Keratinocyte (primary cell): Measurements from ENCODE around the gene SPAG5. TPM values are rescaled to one million over a fixed set of nuclear protein-coding genes. Genes with fewer than 3 reads are reported as not detected.

Experiments used
- DNase-seq: peaks from one replicate; pipeline ENCODE4 v3.0.0-alpha.2; 2011; ENCODE audit warnings: low read depth, missing footprints, low spot score
- FAIRE-seq: peaks from 2 replicates; lab custom pipeline; 2011; peaks lifted over from hg19 to GRCh38; lab: Jason Lieb, UNC
- H2AFZ ChIP-seq: 2 replicates; pipeline ENCODE4 v1.6.0; 2012; ENCODE audit warnings: low read length, control low read depth, inconsistent platforms; ENCODE audit not compliant: control insufficient read depth
- H3K27ac ChIP-seq: 2 replicates; pipeline ENCODE4 v1.5.1; 2011; ENCODE audit warnings: low read length; ENCODE audit not compliant: control insufficient read depth, insufficient read depth
- H3K27me3 ChIP-seq: 3 replicates; pipeline ENCODE4 v1.6.0; 2011; ENCODE audit warnings: low read length; ENCODE audit not compliant: control insufficient read depth, insufficient read depth; ENCODE audit errors: extremely low read depth
- H3K36me3 ChIP-seq, 2 experiments: 2 replicates in 1 of 2; 3 replicates in 1 of 2; pipeline ENCODE4 v1.5.1; 2011; ENCODE audit warnings: low read length in 2 of 2, mild to moderate bottlenecking in 1 of 2; ENCODE audit not compliant: control insufficient read depth in 2 of 2, insufficient read depth in 2 of 2; ENCODE audit errors: extremely low read depth in 1 of 2
- H3K4me1 ChIP-seq: 3 replicates; pipeline ENCODE4 v1.5.1; 2011; ENCODE audit warnings: low read length; ENCODE audit not compliant: control insufficient read depth, insufficient read depth; ENCODE audit errors: extremely low read depth
- H3K4me2 ChIP-seq: 3 replicates; pipeline ENCODE4 v1.6.0; 2011; ENCODE audit warnings: low read depth, low read length; ENCODE audit not compliant: control insufficient read depth, insufficient read depth; ENCODE audit errors: extremely low read depth
- H3K4me3 ChIP-seq, 3 experiments: fragments of 200-600 bp in 1 of 3; sonication (generic) in 1 of 3; 2 replicates in 2 of 3; 3 replicates in 1 of 3; pipeline ENCODE4 v1.5.1; 2011 to 2016; ENCODE audit warnings: low read length in 3 of 3, mild to moderate bottlenecking in 3 of 3, control low read depth in 2 of 3, inconsistent platforms in 1 of 3, low read depth in 1 of 3, mixed read lengths in 1 of 3, mixed run types in 1 of 3, moderate library complexity in 1 of 3; ENCODE audit not compliant: control insufficient read depth in 2 of 3, insufficient read depth in 2 of 3; ENCODE audit errors: extremely low read depth in 1 of 3
- H3K79me2 ChIP-seq: 2 replicates; pipeline ENCODE4 v1.6.0; 2012; ENCODE audit warnings: low read length; ENCODE audit not compliant: control insufficient read depth, insufficient read depth
- H3K9ac ChIP-seq: 3 replicates; pipeline ENCODE4 v1.6.0; 2011; ENCODE audit warnings: low read length; ENCODE audit not compliant: control insufficient read depth, insufficient read depth; ENCODE audit errors: extremely low read depth
- H3K9me1 ChIP-seq: 3 replicates; pipeline ENCODE4 v1.6.0; 2011; ENCODE audit warnings: low read length; ENCODE audit not compliant: control insufficient read depth, insufficient read depth; ENCODE audit errors: extremely low read depth
- H3K9me3 ChIP-seq: 2 replicates; pipeline ENCODE4 v1.5.1; 2012; ENCODE audit warnings: low read depth, low read length; ENCODE audit not compliant: control insufficient read depth
- H4K20me1 ChIP-seq: 3 replicates; pipeline ENCODE4 v1.6.0; 2011; ENCODE audit warnings: low read length; ENCODE audit not compliant: control insufficient read depth, insufficient read depth; ENCODE audit errors: extremely low read depth
- EZH2 ChIP-seq: IDR thresholded peaks from one replicate; pipeline ENCODE4 v1.6.1; 2012; ENCODE audit warnings: inconsistent platforms, mild to moderate bottlenecking, low read length, moderate library complexity
- dilution Hi-C: fragments of 300-500 bp; cut with MboI; formaldehyde crosslinking; loops from one replicate; pipeline ENCODE4 v1.7.0; 2020; ENCODE audit warnings: low sequenced_read_pairs; ENCODE audit not compliant: extremely low pct_ligation_motif_present
- polyA plus RNA-seq, 5 experiments: library from polyadenylated mRNA; depleted of rRNA in 3 of 5; stranded (reverse) in 3 of 5; stranded (forward) in 1 of 5; unstranded in 1 of 5; fragments of >200 nt; gene quantifications; 1 replicate in 1 of 5; 2 replicates in 3 of 5; 3 replicates in 1 of 5; pipeline versions ENCODE4 v1.2.1 to v1.2.3, GENCODE V29; 2011 to 2012; ENCODE audit warnings: missing spikeins in 2 of 5, low read depth in 1 of 5, low replicate concordance in 1 of 5
- TF ChIP-seq, protein P1 (sequence below), 3 experiments: IDR thresholded peaks in 1 of 3; conservative IDR thresholded peaks in 1 of 3; optimal IDR thresholded peaks in 1 of 3; 2 replicates in 2 of 3; 3 replicates in 1 of 3; pipeline versions ENCODE3 to v1.5.1; 2011; ENCODE audit warnings: low read length in 3 of 3, mild to moderate bottlenecking in 3 of 3, moderate library complexity in 2 of 3, control low read depth in 1 of 3, inconsistent platforms in 1 of 3; ENCODE audit not compliant: insufficient read depth in 2 of 3; ENCODE audit errors: extremely low read depth in 1 of 3

SPAG5 gene
- polyA plus RNA-seq, 1 donor (not counting 4 experiments of a cell fraction or from before 2014, with no cell fraction given), result 21.1 TPM

DNA sequence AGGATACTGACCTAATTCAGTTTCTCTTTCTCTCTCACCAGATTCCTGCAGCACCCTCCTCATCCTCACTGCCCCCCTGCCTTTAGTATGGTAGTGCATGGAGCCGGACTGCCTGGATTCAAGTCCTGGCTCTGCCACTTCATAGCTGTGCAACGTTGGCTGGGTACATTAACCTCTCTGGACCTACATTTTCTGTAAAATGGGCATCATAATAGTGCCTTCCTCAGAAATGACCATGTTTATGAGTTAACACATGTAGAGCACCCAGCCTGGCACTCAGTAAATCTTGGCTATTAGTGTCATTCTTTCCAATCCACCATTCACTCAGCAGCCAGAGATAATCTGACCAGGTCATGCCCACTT, 53.7 kb downstream of the SPAG5 start:
- Histone ChIP-seq H2AFZ (no peak overlapping the region), H3K4me1 (no peaks in the 10 kb centered on the region), H3K79me2 (no peaks in the 10 kb centered on the region), H3K9ac (no peak overlapping the region), H4K20me1 (no peaks in the 10 kb centered on the region), H3K27ac (no peak overlapping the region), H3K27me3 (no peaks in the 10 kb centered on the region), H3K36me3 (peaks cover 0 to 3% of the 10 kb centered on the region in 2 experiments), H3K4me3 (no peak overlapping the region), H3K9me1 (no peaks in the 10 kb centered on the region), H3K9me3 (no peaks in the 10 kb centered on the region), H3K4me2 (no peak overlapping the region)
- no peak for TF ChIP-seq EZH2
- TF ChIP-seq, protein P1, sequence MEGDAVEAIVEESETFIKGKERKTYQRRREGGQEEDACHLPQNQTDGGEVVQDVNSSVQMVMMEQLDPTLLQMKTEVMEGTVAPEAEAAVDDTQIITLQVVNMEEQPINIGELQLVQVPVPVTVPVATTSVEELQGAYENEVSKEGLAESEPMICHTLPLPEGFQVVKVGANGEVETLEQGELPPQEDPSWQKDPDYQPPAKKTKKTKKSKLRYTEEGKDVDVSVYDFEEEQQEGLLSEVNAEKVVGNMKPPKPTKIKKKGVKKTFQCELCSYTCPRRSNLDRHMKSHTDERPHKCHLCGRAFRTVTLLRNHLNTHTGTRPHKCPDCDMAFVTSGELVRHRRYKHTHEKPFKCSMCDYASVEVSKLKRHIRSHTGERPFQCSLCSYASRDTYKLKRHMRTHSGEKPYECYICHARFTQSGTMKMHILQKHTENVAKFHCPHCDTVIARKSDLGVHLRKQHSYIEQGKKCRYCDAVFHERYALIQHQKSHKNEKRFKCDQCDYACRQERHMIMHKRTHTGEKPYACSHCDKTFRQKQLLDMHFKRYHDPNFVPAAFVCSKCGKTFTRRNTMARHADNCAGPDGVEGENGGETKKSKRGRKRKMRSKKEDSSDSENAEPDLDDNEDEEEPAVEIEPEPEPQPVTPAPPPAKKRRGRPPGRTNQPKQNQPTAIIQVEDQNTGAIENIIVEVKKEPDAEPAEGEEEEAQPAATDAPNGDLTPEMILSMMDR (optimal IDR thresholded peaks at IDR 0.05 in 1 of 3, IDR thresholded peaks at IDR 0.05 in 1 of 3, conservative IDR thresholded peaks at IDR 0.05 in 1 of 3; ENCODE audit: extremely low read depth in 1 of 3, insufficient read depth in 2 of 3, low read length in 3 of 3), result no peak
- no peak for DNase-seq
- dilution Hi-C loops, result no loop called here
- no peak for FAIRE-seq

DNA sequence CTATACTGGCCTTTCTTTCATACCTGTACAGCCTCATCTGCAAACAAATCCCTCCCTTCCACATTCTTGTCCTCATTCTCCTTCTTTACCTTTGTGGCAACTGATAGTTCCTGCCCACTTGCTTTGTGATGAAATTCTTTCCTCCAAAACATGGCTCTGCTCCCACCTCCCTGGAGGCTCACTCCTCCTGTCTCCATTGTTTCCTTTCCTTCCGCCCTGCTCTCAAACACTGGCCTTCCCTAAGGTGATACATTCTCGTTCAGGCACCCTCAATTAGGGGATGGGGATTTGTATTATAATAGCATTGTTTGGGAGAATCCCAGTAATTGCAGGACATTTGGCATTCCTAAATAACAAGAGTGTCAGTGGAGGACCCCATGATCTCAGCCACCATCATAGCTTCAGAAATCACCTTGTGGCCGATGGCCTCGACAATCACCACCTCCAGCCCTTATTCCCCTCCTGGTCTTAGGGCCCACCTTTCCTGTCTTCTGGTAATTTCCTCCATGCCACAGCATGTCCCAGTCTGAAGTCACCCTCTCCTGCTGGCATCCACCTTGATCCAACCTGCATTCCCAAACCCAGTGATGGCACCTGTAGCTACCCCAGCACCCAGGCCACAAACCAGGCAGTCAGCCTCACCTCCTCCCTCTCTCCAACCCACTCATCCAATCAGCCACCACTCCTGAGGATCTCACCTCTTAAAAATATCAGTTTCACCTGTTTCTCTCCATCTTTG, 54.3 kb downstream of the SPAG5 start:
- H3K79me2 ChIP-seq, result no peaks in the 10 kb centered on the region
- no peaks in the 10 kb centered on the region for H3K27me3 ChIP-seq
- no peaks in the 10 kb centered on the region for H4K20me1 ChIP-seq
- H3K9ac ChIP-seq, result no peak overlapping the region
- H3K9me1 ChIP-seq, result no peaks in the 10 kb centered on the region
- H3K4me1 ChIP-seq, result no peaks in the 10 kb centered on the region
- dilution Hi-C loops, result no loop called here
- TF ChIP-seq, protein P1 (optimal IDR thresholded peaks at IDR 0.05 in 1 of 3, IDR thresholded peaks at IDR 0.05 in 1 of 3, conservative IDR thresholded peaks at IDR 0.05 in 1 of 3; ENCODE audit: extremely low read depth in 1 of 3, insufficient read depth in 2 of 3, low read length in 3 of 3), result no peak
- no peak for TF ChIP-seq EZH2
- no peak for FAIRE-seq
- H3K9me3 ChIP-seq, result no peaks in the 10 kb centered on the region
- no peak for DNase-seq
- no peak overlapping the region for H2AFZ ChIP-seq
- H3K4me2 ChIP-seq, result no peak overlapping the region
- H3K27ac ChIP-seq, result no peak overlapping the region
- H3K36me3 ChIP-seq, result peaks cover 0 to 3% of the 10 kb centered on the region in 2 experiments
- no peak overlapping the region for H3K4me3 ChIP-seq
